Activated naive CD4-positive, alpha-beta T cell (primary cell): ENCODE results near the gene PHF2.

Experiments used
- DNase-seq, 4 experiments: peaks; one replicate each; lab custom pipeline; 2025; lab: John Stamatoyannopoulos, UW

The PHF2 gene

DNA sequence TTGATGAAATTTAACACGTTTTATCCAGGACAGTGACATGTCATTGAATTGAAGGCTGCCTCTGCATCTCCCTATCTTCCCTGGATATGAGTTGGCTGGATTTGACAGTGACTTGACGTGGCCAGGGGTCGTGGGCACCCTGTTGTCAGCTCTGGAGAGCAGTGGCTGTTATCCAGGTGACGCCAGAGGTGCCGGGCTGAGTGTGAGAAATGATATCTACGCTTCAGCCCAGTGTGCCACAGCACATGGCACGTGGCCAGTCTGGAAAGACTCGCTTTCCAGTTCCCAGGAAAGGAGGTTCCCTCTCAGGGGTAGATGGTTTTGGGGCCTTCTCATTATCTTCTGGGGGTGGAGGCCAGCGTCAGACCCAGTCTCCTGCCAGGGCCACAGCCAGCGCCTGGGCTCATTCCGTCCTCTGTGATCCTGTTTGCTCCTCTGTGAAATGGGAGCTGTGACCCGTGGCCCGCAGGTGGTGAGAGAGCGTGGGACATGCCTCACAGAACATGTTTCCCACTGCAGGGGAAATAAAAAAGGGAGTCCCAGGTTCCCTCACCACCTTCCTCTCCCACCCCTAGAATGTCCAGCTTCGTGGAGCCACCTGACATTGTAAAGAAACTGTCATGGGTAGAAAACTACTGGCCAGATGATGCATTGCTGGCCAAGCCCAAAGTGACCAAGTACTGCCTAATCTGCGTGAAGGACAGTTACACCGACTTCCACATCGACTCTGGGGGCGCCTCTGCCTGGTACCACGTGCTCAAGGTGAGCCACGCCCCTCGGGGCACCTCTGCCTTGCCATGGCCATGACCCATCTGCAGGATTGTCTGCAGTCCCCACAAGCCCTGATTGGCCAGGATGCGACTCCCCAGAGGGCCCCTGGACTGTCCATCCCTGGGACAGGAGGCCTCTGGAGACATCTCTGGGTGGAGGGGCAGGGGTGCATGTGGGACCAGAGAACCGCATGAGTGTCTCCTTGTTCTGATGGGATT, 76.5 kb downstream of the PHF2 start:
- no peak for DNase-seq

DNA sequence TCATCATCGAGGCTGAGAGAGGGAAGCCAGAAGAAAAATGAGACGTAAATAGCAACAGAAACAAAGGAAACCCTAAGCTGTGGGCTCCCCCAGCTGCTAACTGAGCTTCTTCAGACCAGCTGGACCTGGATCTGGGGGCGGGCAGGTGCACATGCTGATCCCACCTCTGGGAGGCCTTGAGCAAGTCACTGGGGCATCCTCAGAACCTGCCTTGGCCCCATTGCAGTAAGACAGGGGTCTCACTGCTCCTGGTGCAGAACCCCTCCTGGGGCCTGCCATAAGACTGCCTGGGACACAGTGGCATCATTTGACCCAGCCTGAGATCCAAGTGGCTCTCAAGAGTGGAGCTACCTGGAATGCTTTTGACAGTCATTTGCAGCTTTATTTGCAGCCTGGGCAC, 77.4 kb downstream of the PHF2 start:
- no peak for DNase-seq

DNA sequence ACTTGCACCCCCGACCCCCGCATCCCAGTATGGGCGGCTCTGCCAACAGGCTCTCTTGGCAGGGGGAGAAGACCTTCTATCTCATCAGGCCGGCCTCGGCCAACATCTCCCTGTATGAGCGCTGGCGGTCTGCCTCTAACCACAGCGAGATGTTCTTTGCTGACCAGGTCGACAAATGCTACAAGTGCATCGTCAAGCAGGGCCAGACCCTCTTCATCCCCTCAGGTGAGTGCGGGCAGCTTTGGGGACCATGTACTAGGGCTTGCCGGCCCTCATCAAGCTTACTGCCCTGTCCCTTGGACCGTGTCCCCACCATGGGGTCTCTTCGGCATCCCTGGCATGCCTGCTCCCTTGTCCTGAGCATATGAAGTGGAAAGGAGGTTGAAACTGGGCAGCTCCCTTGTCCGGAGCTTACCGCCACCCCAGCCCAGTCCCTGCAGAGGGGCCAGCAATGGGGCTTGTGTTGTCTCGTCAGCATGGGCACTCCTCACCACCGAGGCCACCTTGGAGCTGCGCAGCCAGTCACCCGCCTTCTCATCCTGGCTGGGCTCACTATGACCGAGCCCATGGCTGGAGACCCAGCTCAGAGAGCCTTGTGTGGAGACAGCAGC, 78.1 kb downstream of the PHF2 start:
- DNase-seq = no peak

DNA sequence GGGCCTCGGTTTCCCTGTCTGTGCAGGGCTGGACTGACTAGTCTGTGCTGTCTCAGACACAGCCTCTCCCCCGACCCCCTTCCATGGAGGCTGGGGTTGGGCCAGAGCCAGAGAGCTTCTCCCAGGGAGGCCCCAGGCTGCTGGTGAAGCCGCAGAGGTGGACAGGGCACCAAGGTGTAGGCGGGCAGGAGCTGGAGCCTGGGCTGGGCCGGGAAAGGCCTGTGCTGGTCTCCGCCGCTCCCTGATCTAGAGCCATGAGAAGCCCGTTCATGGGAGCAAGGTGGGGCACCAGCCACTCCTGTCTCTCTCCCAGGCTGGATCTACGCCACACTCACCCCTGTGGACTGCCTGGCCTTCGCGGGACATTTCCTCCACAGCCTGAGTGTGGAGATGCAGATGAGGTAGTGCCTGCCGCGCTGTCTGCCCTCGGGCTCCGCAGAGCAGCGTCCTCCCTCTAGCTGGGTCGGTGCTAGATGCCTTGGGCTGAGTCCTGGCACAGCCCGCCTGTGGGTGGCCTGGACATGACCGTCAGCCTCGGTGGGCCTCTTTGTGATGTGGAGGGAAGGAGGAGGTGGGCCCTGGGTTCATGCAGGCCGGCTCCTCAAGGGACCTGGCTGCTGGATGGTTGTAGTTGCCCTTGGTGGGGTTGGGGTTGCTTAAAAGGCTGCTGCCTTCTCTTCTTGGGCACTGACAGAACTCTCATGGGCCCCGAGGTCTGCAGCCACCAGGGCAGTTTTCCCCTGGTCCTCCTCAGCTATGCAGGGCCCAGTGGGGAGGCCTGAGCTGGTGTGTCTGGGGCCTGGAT, 79.4 kb downstream of the PHF2 start:
- no peak for DNase-seq

DNA sequence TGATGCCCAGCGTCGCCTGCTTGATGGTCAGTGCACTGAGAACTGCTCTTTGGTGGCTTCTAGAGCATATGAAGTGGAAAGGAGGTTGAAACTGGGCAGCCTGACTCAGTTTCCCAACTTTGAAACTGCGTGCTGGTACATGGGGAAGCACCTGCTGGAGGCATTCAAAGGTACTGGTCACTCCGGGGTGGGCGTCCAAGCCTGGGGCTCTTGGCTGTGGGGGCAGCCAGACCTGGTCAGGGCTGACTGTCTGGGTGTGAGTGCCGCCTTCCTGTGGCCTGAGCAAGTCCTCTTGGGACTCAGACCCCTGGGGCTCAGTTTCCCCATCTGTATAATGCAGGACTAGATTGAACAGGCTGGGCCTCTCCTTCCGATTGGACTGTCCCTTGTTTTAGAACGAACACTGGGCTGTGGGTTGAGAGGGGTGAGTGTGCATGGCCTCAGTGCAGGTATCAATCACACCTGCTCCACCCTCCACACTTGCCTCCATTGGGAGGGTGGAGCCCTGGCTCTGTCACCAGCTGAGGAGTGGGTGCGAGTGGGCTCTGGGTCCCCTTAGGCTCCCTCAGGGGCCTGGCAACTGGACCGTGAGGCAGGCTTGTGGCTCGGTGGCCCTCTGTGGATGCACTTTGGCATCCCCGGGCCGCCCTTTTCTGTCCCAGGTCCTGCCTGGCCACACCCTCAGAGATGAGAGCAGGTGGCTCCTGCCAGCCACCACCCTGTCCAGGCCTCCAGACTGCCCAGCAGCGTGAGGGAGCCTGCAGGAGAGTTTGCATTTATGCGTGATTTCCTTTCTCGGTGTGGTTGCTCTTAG, 80.2 kb downstream of the PHF2 start:
- no peak for DNase-seq

DNA sequence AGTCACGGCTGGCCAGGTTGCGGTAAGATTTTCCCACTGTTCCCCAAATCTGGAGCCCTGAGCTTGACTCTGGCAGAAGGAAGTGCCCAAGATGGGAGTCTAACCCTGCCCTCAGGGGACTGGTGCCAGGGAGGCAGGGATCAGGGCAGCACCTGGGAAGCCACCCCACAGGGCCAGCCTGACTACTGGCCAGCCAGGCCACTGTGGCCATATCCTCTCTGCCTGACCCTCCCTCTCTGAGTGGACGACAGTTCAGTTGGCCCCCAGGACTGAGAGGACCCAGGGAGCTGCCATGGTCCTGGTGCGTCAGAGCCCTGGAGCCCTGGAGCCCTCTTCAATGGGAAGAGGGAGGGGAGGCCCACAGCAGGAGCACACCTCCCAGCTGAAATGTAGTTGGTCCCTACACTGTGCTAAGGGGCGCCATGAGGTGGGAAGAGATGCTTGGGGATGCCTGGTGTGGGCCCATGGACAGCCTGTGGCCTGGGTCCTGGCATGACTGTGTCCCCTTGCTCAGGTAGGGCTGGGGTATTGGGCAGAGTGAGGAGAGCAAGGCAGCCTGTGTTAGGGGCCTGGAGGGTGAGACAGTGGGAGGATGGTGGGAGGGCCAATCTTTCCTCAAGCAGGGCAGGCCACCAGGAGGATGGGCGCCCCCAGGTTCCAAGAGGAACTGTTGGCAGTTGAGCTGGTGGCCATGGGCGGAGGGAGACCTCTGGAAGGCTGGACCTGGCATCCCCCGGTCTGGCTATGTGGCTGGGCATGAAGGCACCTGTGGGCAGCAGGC, 81.1 kb downstream of the PHF2 start:
- DNase-seq = no peak

DNA sequence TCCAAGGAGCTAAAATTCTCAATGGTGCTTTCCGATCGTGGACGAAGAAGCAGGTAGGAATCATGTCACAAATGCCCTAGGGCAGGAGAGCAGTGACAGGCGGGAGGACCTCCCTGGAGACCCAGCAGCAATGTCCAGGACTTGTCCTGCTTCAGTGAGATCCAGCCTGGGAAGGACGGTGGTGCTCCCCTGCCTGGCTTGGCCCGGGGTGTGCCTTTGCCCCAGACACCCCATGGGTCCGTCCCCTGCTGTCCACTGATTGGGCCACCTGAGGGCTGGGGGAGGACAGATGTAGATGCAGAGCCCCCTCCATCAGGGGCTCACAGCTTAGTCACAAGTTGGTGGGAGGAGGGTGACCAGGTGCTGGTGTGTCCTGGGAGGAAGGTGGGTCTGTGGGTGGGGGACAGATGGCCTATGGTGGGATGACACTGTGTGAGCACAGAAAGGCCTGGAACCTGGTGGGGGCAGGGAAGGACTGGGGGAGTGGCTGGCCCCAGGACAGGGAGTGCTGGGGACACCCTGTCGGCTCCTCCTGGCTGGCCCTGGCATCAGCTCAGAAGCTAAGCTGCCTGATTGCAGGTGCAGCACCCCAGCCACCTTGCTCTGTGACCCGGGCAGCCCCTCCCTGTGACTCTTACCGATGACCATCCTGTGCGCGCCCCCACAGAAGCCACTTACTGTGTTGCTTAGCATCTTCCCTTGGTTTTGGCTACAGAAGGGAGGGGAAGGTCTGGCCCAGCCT, 82.0 kb downstream of the PHF2 start:
- DNase-seq = no peak

DNA sequence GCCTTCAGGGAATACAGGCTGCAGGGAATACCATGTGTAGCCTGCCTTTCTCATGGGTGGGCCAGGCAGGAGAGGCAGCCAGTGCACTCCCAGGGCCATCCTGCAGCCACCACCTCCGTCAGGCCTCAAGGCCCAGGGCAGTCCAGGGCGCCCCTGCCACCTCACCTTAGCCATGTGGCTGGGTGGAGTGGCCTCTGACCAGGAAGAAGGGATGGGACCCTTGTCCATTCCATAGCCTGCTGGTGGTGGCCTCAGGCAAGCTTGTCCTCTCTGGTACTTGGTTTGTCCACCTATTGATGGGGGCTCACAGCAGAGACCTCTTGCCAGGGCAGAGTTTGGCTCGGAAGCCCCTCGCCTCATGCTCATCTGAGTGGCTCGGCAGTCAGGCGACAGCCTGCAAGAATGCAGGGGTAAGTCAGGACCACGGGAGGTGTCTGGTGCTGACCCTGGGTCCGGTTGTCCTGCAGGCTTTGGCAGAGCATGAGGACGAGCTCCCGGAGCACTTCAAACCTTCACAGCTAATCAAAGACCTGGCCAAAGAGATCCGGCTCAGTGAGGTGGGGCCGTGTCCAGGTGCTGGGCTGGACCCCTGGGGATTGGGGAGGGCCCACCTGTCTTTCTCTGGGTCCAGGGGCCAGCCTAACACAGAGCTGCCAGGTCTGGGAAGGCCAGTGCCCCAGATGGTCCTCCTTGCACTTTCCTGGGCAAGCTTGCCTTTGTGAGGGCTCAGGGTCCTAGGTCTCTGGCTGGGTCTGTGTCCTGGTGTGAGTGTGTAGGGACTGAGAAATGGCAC, 82.9 kb downstream of the PHF2 start:
- DNase-seq = no peak

DNA sequence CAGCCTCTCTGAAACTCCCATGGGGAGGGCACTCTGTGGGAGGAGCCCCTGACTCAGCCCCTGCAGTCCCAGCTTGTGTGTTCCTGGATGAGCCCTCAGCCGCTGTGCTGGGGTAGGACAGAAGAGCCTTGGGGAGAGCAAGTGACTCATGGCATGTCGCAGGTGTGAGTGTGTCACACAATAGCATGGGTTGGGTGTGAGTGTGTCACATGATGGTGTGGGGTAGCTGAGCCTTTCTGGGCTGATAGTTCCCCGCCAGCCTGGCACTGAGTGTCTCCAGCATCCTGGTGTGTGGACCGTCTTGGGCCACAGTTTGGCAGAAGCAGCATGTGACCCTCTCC, 83.4 kb downstream of the PHF2 start:
- no peak for DNase-seq

DNA sequence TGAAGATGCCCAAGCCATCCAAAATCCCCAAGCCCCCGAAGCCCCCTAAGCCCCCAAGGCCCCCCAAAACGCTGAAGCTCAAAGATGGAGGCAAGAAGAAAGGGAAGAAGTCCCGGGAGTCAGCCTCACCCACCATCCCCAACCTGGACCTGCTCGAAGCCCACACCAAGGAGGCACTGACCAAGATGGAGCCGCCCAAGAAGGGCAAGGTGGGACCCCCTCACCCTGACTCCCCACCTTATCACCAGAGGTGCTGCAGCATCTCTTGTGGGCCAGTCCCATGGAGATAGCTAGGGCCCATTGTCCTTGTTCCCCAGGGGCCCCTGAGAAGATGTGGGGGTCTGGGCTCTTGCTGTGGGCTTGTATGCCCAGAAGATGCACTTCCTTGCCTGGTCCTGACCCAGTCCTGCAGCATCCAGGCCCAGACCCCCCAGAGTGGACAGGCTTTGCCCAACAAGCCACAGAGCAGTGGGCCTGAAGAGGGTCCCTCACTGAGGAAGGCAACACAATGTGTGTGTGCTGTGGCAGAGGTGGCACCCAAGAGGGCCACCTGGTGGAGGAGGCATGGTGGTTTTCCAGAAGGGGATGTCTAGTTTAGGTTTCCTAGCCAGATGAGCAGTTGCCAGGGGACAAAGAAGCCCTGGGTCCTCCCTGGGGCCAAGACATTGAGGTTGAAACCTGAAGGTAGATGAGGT, 84.1 kb downstream of the PHF2 start:
- no peak for DNase-seq

DNA sequence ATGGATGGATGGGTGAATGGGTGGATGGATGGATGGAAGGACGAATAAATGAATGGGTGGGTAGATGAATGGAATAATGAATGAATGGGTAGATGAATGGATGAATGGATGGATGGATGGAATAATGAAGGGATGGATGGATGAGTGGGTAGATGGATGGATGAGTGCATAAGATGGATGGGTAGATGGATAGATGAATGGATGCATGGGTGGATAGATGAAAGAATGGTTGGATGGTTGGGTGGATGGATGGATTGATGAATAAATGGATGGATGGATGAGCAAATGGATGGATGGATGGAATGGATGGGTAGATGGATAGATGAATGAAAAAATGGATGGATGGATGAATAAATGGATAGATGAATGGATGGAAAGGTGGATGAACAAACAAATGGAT, 85.2 kb downstream of the PHF2 start:
- no peak for DNase-seq

DNA sequence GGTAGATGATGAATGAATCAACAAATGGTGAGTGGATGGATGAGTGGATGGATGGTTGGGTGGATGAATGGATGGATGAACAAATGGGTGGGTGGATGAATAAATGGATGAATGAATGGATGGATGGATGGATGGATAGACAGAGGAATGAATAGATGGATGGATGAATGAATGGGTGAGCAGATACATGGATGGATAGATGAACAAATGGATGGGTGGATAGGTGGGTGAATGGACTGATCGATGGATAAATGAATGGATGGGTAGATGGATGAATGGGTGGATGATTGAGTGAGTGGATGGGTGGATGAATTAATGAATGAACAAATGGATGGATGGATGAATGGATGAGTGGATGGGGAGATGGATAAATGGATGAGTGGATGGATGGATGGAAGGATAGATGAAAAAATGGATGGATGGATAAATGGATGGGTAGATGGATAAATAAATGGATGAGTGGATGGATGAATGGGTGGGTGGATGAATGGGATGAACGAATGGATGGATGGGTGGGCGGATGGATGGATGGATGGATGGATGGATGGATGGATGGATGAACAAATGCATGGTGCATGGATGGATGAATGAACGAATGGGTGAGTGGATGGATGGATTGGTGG, 85.7 kb downstream of the PHF2 start:
- DNase-seq = no peak

DNA sequence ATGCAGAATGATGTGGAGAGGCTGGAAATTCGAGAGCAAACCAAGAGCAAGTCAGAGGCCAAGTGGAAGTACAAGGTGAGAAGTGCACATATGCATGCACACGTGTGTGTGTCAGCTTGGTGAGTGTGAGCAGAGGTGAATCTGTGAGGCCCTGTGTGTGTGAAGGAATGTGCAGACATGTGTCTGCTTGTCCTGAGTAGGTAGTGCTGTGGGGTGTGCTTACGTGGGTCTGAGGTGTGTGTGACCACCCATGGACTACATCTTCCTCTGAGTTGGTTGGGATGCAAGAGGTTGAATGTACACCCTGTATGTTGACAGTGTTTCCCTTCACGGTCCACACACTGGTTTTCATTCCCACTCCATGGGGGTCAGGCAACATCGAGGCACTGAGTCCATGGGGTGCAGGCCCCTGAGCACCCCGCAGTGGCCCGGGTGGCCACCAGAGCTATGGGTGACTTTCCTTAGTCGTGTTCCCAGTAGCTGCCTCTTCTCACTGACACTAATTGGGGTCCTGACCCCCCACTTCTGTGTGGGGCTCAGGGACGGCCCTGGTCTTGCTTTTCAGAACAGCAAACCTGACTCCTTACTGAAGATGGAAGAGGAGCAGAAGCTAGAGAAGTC, 86.7 kb downstream of the PHF2 start:
- no peak for DNase-seq

DNA sequence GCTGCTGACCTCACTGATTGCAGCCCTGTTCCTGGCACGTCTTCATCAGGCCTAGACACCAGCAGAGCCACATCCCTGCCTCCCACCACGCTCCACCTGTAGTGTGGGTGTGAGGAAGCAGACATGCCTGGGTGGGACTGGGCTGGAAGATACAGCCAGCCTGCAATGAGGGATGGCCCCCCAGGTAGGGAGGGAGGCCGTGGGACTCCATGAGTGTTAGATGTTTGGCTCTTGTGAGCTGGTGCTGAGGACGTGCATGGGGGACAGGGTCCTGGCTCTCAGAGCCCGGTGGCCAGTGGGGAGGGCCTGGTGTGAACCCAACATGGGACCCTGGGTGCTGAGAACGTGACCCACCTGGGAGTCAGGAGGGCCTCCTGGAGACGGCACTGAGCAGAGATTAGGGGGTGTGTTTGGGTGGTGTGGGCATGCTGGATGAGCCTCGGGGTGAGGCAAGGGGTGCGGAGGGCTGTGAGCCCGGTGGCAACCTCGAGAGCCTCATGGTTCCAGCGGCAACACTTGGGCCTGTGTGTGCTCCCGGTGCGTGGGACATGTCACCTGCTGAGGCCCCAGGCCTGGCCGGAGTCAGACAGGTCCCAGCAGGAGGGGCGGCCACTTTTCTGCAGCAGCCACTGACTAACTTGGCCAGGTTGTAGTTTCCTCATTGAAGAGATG, 87.6 kb downstream of the PHF2 start:
- no peak for DNase-seq

DNA sequence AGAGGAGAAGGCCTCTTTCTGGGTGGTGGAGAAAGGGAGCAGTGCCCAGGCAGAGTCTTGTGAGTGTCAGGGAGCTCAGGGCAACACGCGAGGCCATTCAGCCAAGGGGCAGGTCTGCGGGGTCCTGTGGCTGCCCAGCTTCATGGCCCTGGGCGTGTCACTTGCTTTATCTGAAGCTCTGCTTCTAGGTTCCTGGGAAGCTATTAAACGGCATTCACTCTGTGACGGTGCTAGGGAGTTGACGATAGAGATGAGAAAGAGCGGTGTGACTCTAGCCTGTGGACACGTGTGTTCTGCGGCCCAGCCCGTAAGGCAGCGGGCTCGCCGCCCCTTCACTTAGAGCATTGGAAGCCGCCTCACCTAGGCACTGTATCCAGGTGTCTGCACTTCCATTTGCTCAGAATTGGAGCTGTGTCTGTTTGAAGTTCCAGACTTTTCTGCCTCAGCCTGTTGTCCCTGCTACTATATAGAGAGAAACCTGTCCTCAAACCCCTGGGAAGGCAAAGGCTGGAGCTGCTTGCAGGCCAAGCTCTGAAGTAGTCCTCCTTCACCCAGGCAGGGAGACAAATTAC, 88.3 kb downstream of the PHF2 start:
- no peak for DNase-seq

DNA sequence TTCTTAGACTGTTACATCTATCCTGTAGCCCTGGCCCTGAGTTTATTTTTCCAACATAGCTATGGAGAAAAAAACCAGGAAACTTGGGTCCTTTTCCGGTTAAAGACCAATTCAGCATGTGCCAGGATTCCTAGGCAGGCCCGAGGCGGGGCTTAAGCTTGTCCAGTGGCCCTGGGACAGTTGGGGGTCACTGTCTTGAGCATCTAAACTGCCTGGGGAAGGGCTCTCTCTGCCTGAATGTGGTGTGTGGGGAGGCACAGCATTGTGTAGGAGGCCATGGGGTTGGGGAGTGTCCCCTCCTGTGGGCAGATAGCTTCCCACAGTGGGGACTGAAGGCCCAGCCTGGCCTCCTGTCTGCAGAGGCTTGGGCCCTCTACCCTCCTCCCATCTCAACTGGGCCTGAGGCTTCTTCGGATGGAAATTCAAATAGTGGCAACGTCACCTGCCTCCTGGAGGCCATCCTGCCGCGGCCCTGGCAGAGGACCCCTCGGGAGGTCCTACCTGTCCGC, 88.8 kb downstream of the PHF2 start:
- no peak for DNase-seq
